ENCODE data around the gene MRGPRF. TPM values are rescaled to one million over a fixed set of nuclear protein-coding genes. Genes with fewer than 3 reads are reported as not detected.

The MRGPRF gene
- total RNA-seq, 1 donor from 2014 or later = 209 TPM

DNA sequence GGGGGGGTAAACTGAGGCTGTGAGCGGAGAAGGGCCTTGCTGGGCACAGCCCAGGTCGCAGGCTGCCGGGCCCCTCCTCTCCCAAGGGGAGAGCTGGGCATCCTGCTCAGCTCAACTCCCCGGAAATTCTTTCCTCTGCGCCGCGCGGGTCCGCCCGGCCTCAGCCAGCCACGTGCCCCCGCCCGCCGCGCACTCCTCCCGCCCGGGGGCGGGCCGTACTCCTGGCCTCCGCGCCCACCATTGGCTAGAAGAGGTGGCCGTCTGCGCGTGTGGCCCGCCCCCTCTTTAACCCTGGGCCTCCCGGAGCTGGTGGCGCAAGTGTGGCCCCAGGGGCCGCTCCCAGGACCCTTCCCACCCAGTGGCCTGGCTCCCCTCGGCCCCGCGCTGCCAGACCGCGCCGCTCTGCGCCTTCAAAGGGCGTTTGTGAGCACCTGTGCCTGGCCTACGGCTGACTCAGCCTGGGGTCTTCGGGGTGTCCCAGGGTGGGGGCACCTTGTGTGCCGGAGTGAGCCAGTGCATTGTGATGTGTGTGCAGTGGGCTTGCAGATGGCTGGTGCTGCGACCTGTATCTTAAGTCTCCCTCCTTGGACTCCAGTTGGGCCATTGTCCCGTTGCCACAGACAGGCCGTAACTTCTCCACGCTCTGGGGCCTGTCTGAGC is 2.0 kb downstream of the MRGPRF start:
- Histone ChIP-seq H3K36me3 (peaks cover 18 to 20% of the 10 kb centered on the region in 2 donors), H3K4me1 (peaks cover 18 to 49% of the 10 kb centered on the region in 2 donors), H3K27ac (peak overlapping the region; percentile 93 to 95), H3K9me3 (no peaks in the 10 kb centered on the region), H3K4me3 (peak overlapping the region; percentile 75 to 84), H3K27me3 (no peaks in the 10 kb centered on the region)
- intact Hi-C loops (cut with DNase I) = loop anchor here (1.0 to 10.0 kb wide), 6 partner anchors 10 to 904 kb away; partner anchors contain the start of genes CPT1A, IGHMBP2 and MRPL21
- DNase-seq (ENCODE audit: low spot score in 2 of 2) = peak in 1 of 2 donors; percentile 91
- TF ChIP-seq, protein P1, sequence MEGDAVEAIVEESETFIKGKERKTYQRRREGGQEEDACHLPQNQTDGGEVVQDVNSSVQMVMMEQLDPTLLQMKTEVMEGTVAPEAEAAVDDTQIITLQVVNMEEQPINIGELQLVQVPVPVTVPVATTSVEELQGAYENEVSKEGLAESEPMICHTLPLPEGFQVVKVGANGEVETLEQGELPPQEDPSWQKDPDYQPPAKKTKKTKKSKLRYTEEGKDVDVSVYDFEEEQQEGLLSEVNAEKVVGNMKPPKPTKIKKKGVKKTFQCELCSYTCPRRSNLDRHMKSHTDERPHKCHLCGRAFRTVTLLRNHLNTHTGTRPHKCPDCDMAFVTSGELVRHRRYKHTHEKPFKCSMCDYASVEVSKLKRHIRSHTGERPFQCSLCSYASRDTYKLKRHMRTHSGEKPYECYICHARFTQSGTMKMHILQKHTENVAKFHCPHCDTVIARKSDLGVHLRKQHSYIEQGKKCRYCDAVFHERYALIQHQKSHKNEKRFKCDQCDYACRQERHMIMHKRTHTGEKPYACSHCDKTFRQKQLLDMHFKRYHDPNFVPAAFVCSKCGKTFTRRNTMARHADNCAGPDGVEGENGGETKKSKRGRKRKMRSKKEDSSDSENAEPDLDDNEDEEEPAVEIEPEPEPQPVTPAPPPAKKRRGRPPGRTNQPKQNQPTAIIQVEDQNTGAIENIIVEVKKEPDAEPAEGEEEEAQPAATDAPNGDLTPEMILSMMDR (IDR thresholded peaks at IDR 0.05) = no peak

DNA sequence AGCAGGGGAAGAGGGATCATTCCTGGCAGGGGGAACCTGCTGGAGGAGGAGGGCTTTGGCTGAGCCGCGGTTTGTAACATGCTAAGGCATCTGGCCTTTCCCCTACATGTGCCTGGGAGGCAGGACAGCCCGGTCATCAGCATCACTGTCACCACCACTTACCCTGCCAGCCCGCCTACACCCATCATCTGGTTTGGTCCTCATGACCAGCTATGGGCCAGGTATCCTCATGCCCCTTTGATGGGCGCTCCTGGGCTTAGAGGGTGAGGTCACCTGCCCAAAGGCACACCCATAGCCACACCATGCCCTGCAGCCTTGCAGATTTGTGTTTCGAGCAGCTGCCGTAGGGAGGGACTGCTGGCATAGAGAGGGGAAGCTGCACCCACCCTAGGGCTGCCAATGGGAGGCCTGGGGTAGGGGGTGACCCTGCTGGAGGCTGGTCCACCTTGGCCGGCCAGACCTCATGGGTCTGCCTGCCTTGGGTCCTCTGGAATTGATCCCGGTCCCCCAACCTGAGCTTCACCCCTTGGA is 2.6 kb downstream of the MRGPRF start:
- Histone ChIP-seq H3K9me3 (no peaks in the 10 kb centered on the region), H3K27ac (peak overlapping the region; percentile 93 to 95), H3K4me1 (peaks cover 18 to 49% of the 10 kb centered on the region in 2 donors), H3K27me3 (no peaks in the 10 kb centered on the region), H3K4me3 (peak overlapping the region; percentile 75 to 84), H3K36me3 (peaks cover 25 to 27% of the 10 kb centered on the region in 2 donors)
- intact Hi-C loops (cut with DNase I) = loop anchor here (2.0 to 10.0 kb wide), 5 partner anchors 68 to 904 kb away; partner anchors contain the start of genes CPT1A, IGHMBP2 and MRPL21
- TF ChIP-seq, protein P1 (IDR thresholded peaks at IDR 0.05) = no peak
- DNase-seq (ENCODE audit: low spot score in 2 of 2) = no peak

DNA sequence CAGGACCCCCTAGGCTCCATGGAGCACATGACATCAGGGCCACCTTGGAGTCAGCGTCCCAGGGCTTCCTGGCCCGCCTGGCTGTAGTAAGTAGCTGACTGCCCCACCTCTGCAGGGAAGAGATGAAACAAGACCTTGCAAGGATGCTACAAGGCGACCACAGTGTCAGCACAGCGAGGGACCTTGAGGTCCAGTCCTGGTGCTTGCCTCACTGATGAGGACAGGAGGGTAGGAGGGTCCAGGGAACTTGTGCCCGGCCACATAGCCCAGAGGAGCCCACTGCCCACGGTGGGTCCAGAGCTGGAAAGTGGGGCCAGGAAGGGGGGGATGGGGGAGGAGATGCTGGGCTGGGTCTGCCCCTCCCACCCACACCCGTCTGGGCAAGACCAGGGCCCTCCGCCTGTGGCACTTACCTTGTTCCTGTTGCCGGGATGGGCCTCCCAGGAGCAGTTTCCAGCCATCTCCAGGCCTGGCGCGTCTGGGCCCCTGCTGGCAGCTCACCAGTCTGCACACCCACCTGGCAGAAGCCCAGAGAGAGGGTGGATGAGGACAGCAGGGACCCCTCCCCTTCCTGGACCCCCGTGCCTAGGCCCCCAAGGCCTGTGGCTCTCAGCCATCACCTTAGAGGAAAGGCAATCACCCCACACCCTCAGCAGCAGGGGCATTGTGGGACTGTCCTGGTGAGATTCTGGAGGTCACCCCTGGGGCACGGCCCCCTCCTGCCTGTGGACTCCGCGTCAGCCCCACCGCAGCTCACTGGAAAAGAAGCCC is 3.4 kb downstream of the MRGPRF start:
- TF ChIP-seq, protein P1 (IDR thresholded peaks at IDR 0.05) = no peak
- DNase-seq (ENCODE audit: low spot score in 2 of 2) = peak in 1 of 2 donors; percentile 65
- peak overlapping the region; percentile 8 to 84 for H3K4me3 ChIP-seq
- no peaks in the 10 kb centered on the region for H3K9me3 ChIP-seq
- H3K4me1 ChIP-seq = peaks cover 18 to 55% of the 10 kb centered on the region in 2 donors
- H3K36me3 ChIP-seq = peaks cover 33 to 35% of the 10 kb centered on the region in 2 donors
- H3K27me3 ChIP-seq = no peaks in the 10 kb centered on the region
- intact Hi-C loops (cut with DNase I) = loop anchor here (2.0 to 10.0 kb wide), 6 partner anchors 67 to 905 kb away; partner anchors contain the start of genes CPT1A, IGHMBP2, MRPL21 and MYEOV
- H3K27ac ChIP-seq = peak overlapping the region; percentile 93 to 95

GRCh38 chr11:69008737-69009440 is 4.2 kb downstream of the MRGPRF start:
- intact Hi-C loops (cut with DNase I) = loop anchor here (10.0 kb wide), 1 partner anchor 286 kb away; the partner anchor contains the start of gene MYEOV
- peak overlapping the region; percentile 93 to 95 for H3K27ac ChIP-seq
- no peaks in the 10 kb centered on the region for H3K27me3 ChIP-seq
- TF ChIP-seq, protein P1 (IDR thresholded peaks at IDR 0.05) = no peak
- H3K4me3 ChIP-seq = peak overlapping the region in 1 of 2 donors; percentile 84
- DNase-seq (ENCODE audit: low spot score in 2 of 2) = peak; percentile 88 to 99
- H3K36me3 ChIP-seq = peaks cover 40 to 42% of the 10 kb centered on the region in 2 donors
- H3K9me3 ChIP-seq = no peaks in the 10 kb centered on the region
- H3K4me1 ChIP-seq = peaks cover 15 to 48% of the 10 kb centered on the region in 2 donors

DNA sequence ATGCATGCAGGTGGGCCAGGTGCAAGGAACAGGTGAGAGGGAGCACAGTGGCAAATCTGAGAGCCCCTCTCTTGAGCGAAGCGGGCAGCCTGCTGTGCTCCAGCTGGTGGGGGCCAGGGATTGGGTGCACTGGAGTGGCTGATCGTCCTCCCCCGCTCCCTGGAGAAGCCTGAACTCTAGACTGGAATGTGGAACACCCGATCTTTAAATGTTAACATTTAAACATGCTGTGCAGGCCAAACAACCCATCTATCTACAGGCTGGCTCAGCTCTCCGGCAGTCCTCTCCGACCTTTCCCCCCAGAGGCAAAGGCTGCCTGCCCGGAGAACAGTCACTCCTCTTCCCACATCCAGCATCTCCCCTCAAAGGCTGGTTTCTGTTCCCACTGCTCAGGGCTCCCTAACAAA is 5.1 kb downstream of the MRGPRF start:
- intact Hi-C loops (cut with DNase I) = loop anchor here (10.0 kb wide), 1 partner anchor 287 kb away; the partner anchor contains the start of gene MYEOV
- H3K9me3 ChIP-seq = no peaks in the 10 kb centered on the region
- DNase-seq (ENCODE audit: low spot score in 2 of 2) = peak in 1 of 2 donors; percentile 63
- peak overlapping the region; percentile 93 to 95 for H3K27ac ChIP-seq
- TF ChIP-seq, protein P1 (IDR thresholded peaks at IDR 0.05) = no peak
- no peaks in the 10 kb centered on the region for H3K27me3 ChIP-seq
- H3K4me1 ChIP-seq = peaks cover 19 to 52% of the 10 kb centered on the region in 2 donors
- H3K4me3 ChIP-seq = peak overlapping the region in 1 of 2 donors; percentile 40
- H3K36me3 ChIP-seq = peaks cover 49 to 51% of the 10 kb centered on the region in 2 donors

Data from ascending aorta (tissue), 2 donors.